ENCODE results near the gene STARD8.

- TF ChIP-seq REST (IDR thresholded peaks at IDR 0.05) (no peak), RAD21 (IDR thresholded peaks at IDR 0.05) (no peak), CTCF (IDR thresholded peaks at IDR 0.05; ENCODE audit: low read depth, low read length, missing input control) (no peak), SP1 (IDR thresholded peaks at IDR 0.05) (no peak), RXRA (IDR thresholded peaks at IDR 0.05) (no peak)
These were observed 83.8 kb downstream of the STARD8 start for GRCh38 chrX:68731254-68731653.

Measured in liver (tissue), 3 donors.